Panc1 (cell line): Measurements from ENCODE around the gene FIGN. TPM values are rescaled to one million over a fixed set of nuclear protein-coding genes. Genes with fewer than 3 reads are reported as not detected.

Experiments used
- ATAC-seq: fragments of 200-7000 bp; cut with Tn5 transposase; 2 replicates; pipeline ENCODE4 v1.9.1; 2020; ENCODE audit warnings: mild to moderate bottlenecking, moderate library complexity
- BruUV-seq: library from RNA; stranded (reverse); fragments of 400-500 nt; replicated peaks from 2 replicates; lab custom pipeline; 2021; lab: Mats Ljungman, UMichigan
- CTCF ChIA-PET: fragments of 300-600 bp; sonication (Branson Sonifier 250); formaldehyde crosslinking; loops from one replicate; lab custom pipeline; 2022; ENCODE audit warnings: antibody characterized with exemption; lab: Charles Lee
- POLR2A ChIA-PET: fragments of 300-600 bp; sonication (Branson Sonifier 250); formaldehyde crosslinking; loops from one replicate; lab custom pipeline; 2022; ENCODE audit warnings: antibody characterized with exemption; lab: Charles Lee
- DNase-seq: peaks from one replicate; pipeline ENCODE4 v3.0.0-alpha.2; 2010; ENCODE audit warnings: low read depth, low spot score
- H3K27ac ChIP-seq: 2 replicates; pipeline ENCODE4 v1.5.1; 2011; ENCODE audit warnings: mild to moderate bottlenecking, low read length, inconsistent platforms
- H3K27me3 ChIP-seq: fragments of 200-500 bp; sonication (Bioruptor generic); 2 replicates; pipeline ENCODE4 v1.6.0; 2014; ENCODE audit warnings: low read length, inconsistent platforms; ENCODE audit not compliant: control insufficient read depth, insufficient read depth
- H3K36me3 ChIP-seq: fragments of 200-500 bp; sonication (Bioruptor generic); 2 replicates; pipeline ENCODE4 v1.5.1; 2014; ENCODE audit warnings: inconsistent platforms, mild to moderate bottlenecking, low read length, moderate library complexity; ENCODE audit not compliant: control insufficient read depth, insufficient read depth
- H3K4me1 ChIP-seq: 2 replicates; pipeline ENCODE4 v1.5.1; 2011; ENCODE audit warnings: inconsistent platforms, mild to moderate bottlenecking, low read length, moderate library complexity; ENCODE audit not compliant: control insufficient read depth, insufficient read depth
- H3K4me3 ChIP-seq, 2 experiments: 2 replicates each; pipeline ENCODE4 v1.5.1; 2011 to 2012; ENCODE audit warnings: low read depth in 2 of 2, low read length in 2 of 2, mild to moderate bottlenecking in 2 of 2, inconsistent platforms in 1 of 2, moderate library complexity in 1 of 2
- H3K9me3 ChIP-seq: fragments of 200-500 bp; sonication (Bioruptor generic); 2 replicates; pipeline ENCODE4 v1.5.1; 2014; ENCODE audit warnings: low read depth, mild to moderate bottlenecking, inconsistent platforms, low read length, moderate library complexity; ENCODE audit not compliant: control insufficient read depth, insufficient read depth
- CTCF ChIP-seq: fragments of 450-650 bp; IDR thresholded peaks from 2 replicates; pipeline ENCODE4 v1.5.1; 2017; ENCODE audit warnings: mild to moderate bottlenecking
- POLR2AphosphoS5 ChIP-seq: IDR thresholded peaks from 2 replicates; pipeline ENCODE4 v1.6.1; 2012; ENCODE audit warnings: mild to moderate bottlenecking, low read depth, low read length, moderate library complexity
- SIN3A ChIP-seq: IDR thresholded peaks from 2 replicates; pipeline ENCODE4 v1.6.1; 2012; ENCODE audit warnings: low read depth, mild to moderate bottlenecking, low read length, moderate library complexity, borderline replicate concordance; ENCODE audit not compliant: insufficient read depth
- TCF7L2 ChIP-seq: IDR thresholded peaks from 2 replicates; pipeline ENCODE4 v1.6.1; 2011; ENCODE audit warnings: mild to moderate bottlenecking, low read depth, low read length, inconsistent platforms
- in situ Hi-C: cut with HindIII; loops from 2 replicates; pipeline ENCODE4 v1.10.0; 2016; ENCODE audit warnings: low sequenced_read_pairs, low pct_unique_long_range_greater_than_20kb
- intact Hi-C: fragments of 100-400 bp; cut with micrococcal nuclease; formaldehyde crosslinking; loops from one replicate; pipeline ENCODE4 v1.10.0; 2022; ENCODE audit not compliant: unreplicated experiment
- total RNA-seq: library from RNA; stranded (reverse); gene quantifications from one replicate; pipeline ENCODE4 v1.2.1, GENCODE V29; 2021; ENCODE audit not compliant: unreplicated experiment
- TF ChIP-seq, protein P1 (sequence below), 2 experiments: IDR thresholded peaks; 2 replicates each; pipeline ENCODE4 v1.6.1; 2011 to 2012; ENCODE audit warnings: low read depth in 2 of 2, control low read depth in 1 of 2, low read length in 1 of 2, mild to moderate bottlenecking in 1 of 2, moderate library complexity in 1 of 2; ENCODE audit not compliant: insufficient read depth in 1 of 2

Gene FIGN
- total RNA-seq, 1 experiment from 2014 or later = 19.5 TPM

- in situ Hi-C loops (no loop called here), intact Hi-C loops (loop anchor here (10.0 kb wide), 1 partner anchor 130 kb away; the partner anchor contains the start of gene FIGN)
- 0 out of 2 replicates have a peak, but pooled peaks have one; percentile 44 for ATAC-seq
- no TSS peak for BruUV-seq
- no peaks in the 10 kb centered on the region; the same call in 1 of the 2 replicates for H3K36me3 ChIP-seq
- H3K27me3 ChIP-seq = no peaks in the 10 kb centered on the region
- peaks cover 52% of the 10 kb centered on the region for H3K4me1 ChIP-seq
- TF ChIP-seq, protein P1, sequence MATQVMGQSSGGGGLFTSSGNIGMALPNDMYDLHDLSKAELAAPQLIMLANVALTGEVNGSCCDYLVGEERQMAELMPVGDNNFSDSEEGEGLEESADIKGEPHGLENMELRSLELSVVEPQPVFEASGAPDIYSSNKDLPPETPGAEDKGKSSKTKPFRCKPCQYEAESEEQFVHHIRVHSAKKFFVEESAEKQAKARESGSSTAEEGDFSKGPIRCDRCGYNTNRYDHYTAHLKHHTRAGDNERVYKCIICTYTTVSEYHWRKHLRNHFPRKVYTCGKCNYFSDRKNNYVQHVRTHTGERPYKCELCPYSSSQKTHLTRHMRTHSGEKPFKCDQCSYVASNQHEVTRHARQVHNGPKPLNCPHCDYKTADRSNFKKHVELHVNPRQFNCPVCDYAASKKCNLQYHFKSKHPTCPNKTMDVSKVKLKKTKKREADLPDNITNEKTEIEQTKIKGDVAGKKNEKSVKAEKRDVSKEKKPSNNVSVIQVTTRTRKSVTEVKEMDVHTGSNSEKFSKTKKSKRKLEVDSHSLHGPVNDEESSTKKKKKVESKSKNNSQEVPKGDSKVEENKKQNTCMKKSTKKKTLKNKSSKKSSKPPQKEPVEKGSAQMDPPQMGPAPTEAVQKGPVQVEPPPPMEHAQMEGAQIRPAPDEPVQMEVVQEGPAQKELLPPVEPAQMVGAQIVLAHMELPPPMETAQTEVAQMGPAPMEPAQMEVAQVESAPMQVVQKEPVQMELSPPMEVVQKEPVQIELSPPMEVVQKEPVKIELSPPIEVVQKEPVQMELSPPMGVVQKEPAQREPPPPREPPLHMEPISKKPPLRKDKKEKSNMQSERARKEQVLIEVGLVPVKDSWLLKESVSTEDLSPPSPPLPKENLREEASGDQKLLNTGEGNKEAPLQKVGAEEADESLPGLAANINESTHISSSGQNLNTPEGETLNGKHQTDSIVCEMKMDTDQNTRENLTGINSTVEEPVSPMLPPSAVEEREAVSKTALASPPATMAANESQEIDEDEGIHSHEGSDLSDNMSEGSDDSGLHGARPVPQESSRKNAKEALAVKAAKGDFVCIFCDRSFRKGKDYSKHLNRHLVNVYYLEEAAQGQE (IDR thresholded peaks at IDR 0.05; ENCODE audit: insufficient read depth in 1 of 2, low read depth in 2 of 2, low read length in 1 of 2) = no peak
- no peak for TF ChIP-seq POLR2AphosphoS5
- no peak for TF ChIP-seq CTCF
- TF ChIP-seq TCF7L2 = no peak
- TF ChIP-seq SIN3A = no peak
- H3K9me3 ChIP-seq = no peaks in the 10 kb centered on the region
- ChIA-PET CTCF (no interaction called here), POLR2A (no interaction called here)
- H3K4me3 ChIP-seq = no peak overlapping the region
- peak overlapping the region; percentile 67; the same call in 1 of the 2 replicates for H3K27ac ChIP-seq
- peak; percentile 15 for DNase-seq
Observed at GRCh38 chr2:163604941-163605555, 130.8 kb downstream of the FIGN start.

- no peaks in the 10 kb centered on the region for H3K9me3 ChIP-seq
- POLR2A ChIA-PET = no interaction called here
- H3K36me3 ChIP-seq = no peaks in the 10 kb centered on the region; the same call in 1 of the 2 replicates
- in situ Hi-C loops = no loop called here
- H3K27ac ChIP-seq = peak overlapping the region; percentile 87
- no peaks in the 10 kb centered on the region for H3K27me3 ChIP-seq
- DNase-seq = no peak
- H3K4me3 ChIP-seq = no peak overlapping the region
- no peak for TF ChIP-seq POLR2AphosphoS5
- TF ChIP-seq CTCF = no peak
- TF ChIP-seq, protein P1 (IDR thresholded peaks at IDR 0.05; ENCODE audit: insufficient read depth in 1 of 2, low read depth in 2 of 2, low read length in 1 of 2) = no peak
- TF ChIP-seq SIN3A = no peak
- TF ChIP-seq TCF7L2 = no peak
- peaks cover 63% of the 10 kb centered on the region for H3K4me1 ChIP-seq
- ATAC-seq = no peak
- no TSS peak for BruUV-seq
- CTCF ChIA-PET = no interaction called here
- intact Hi-C loops = loop anchor here (10.0 kb wide), 1 partner anchor 133 kb away; the partner anchor contains the start of gene FIGN
Observed at GRCh38 chr2:163602196-163602595, 133.6 kb downstream of the FIGN start.
